ENCODE measurements around the gene MED14. TPM values are rescaled to one million over a fixed set of nuclear protein-coding genes. Genes with fewer than 3 reads are reported as not detected.
A peak's percentile ranks its signal among the peaks of the same experiment; 100 is the strongest.
"Not testable (repeated sequence)": the region's sequence is repeated elsewhere in the genome, so short reads cannot be mapped to it uniquely, and the experiment has no call there.

MED14 gene
- total RNA-seq: 10 to 100 TPM; 34.1 to 48.2 TPM

GRCh38 chrX:40735325-40736169, at the start of gene MED14:
MED14 (minus strand) TSS chrX:40735542; CDS start chrX:40735412, 130 bp downstream.
- DNase-seq (ENCODE audit: low spot score): peak; percentile 95
- Mint-ChIP-seq H3K4me1 (ENCODE audit: low read depth in 2 of 2) (peaks cover 29 to 33% of the 10 kb centered on the region in 2 donors), H3K27me3 (peaks cover 0 to 2% of the 10 kb centered on the region in 2 donors), H3K9me3 (no peaks in the 10 kb centered on the region), H3K27ac (peak within 1 kb of the TSS; percentile 92 to 96), H3K36me3 (no peaks in the 10 kb centered on the region), H3K4me3 (peak within 1 kb of the TSS; percentile 97)
- peak; percentile 96 for ATAC-seq

- no peak for DNase-seq (ENCODE audit: low spot score)
- no peaks in the 10 kb centered on the region for H3K4me1 Mint-ChIP-seq (ENCODE audit: low read depth in 2 of 2)
- no peaks in the 10 kb centered on the region for H3K9me3 Mint-ChIP-seq
- H3K27ac Mint-ChIP-seq: no peak overlapping the region
- no peaks in the 10 kb centered on the region for H3K36me3 Mint-ChIP-seq
- no peak for ATAC-seq
- H3K27me3 Mint-ChIP-seq: peaks cover 0 to 18% of the 10 kb centered on the region in 2 donors
- H3K4me3 Mint-ChIP-seq: no peak overlapping the region
Measured at GRCh38 chrX:40784516-40785151, 49.3 kb upstream of the MED14 start.

GRCh38 chrX:40782644-40783259, 47.4 kb upstream of the MED14 start:
- ATAC-seq: not testable (repeated sequence)
- H3K27me3 Mint-ChIP-seq: peaks cover 0 to 33% of the 10 kb centered on the region in 2 donors

GRCh38 chrX:40780951-40781350, 45.6 kb upstream of the MED14 start:
- H3K9me3 Mint-ChIP-seq: no peaks in the 10 kb centered on the region
- H3K4me3 Mint-ChIP-seq: no peak overlapping the region
- no peak overlapping the region for H3K27ac Mint-ChIP-seq
- ATAC-seq (peak in 1 of 2 donors; percentile 40), DNase-seq (ENCODE audit: low spot score) (no peak)
- no peaks in the 10 kb centered on the region for H3K4me1 Mint-ChIP-seq (ENCODE audit: low read depth in 2 of 2)
- peaks cover 0 to 29% of the 10 kb centered on the region in 2 donors for H3K27me3 Mint-ChIP-seq
- H3K36me3 Mint-ChIP-seq: no peaks in the 10 kb centered on the region

More at GRCh38 chrX:40782644-40783259, 47.4 kb upstream of the MED14 start:
- not testable (repeated sequence) for H3K27ac Mint-ChIP-seq; H3K4me1 Mint-ChIP-seq (ENCODE audit: low read depth in 2 of 2); H3K9me3 Mint-ChIP-seq; H3K4me3 Mint-ChIP-seq; H3K36me3 Mint-ChIP-seq; DNase-seq (ENCODE audit: low spot score)

GRCh38 chrX:40780082-40780481, 44.7 kb upstream of the MED14 start:
- no peaks in the 10 kb centered on the region for H3K36me3 Mint-ChIP-seq
- ATAC-seq: no peak
- peaks cover 0 to 33% of the 10 kb centered on the region in 2 donors for H3K27me3 Mint-ChIP-seq
- H3K9me3 Mint-ChIP-seq: no peaks in the 10 kb centered on the region
- DNase-seq (ENCODE audit: low spot score): no peak
- H3K27ac Mint-ChIP-seq: no peak overlapping the region
- no peaks in the 10 kb centered on the region for H3K4me1 Mint-ChIP-seq (ENCODE audit: low read depth in 2 of 2)
- H3K4me3 Mint-ChIP-seq: no peak overlapping the region

- ATAC-seq: no peak
- Mint-ChIP-seq H3K36me3 (no peaks in the 10 kb centered on the region), H3K4me1 (ENCODE audit: low read depth in 2 of 2) (no peaks in the 10 kb centered on the region), H3K4me3 (no peak overlapping the region), H3K27me3 (peaks cover 0 to 28% of the 10 kb centered on the region in 2 donors), H3K9me3 (no peaks in the 10 kb centered on the region), H3K27ac (no peak overlapping the region)
- DNase-seq (ENCODE audit: low spot score): no peak
Measured at GRCh38 chrX:40778861-40779575, 43.7 kb upstream of the MED14 start.

GRCh38 chrX:40773809-40774208, 38.5 kb upstream of the MED14 start:
- no peak overlapping the region for H3K4me3 Mint-ChIP-seq
- H3K9me3 Mint-ChIP-seq: no peaks in the 10 kb centered on the region
- ATAC-seq: no peak
- no peak overlapping the region for H3K27ac Mint-ChIP-seq
- H3K36me3 Mint-ChIP-seq: no peaks in the 10 kb centered on the region
- peaks cover 0 to 35% of the 10 kb centered on the region in 2 donors for H3K27me3 Mint-ChIP-seq
- DNase-seq (ENCODE audit: low spot score): no peak
- H3K4me1 Mint-ChIP-seq (ENCODE audit: low read depth in 2 of 2): no peaks in the 10 kb centered on the region

- no peaks in the 10 kb centered on the region for H3K36me3 Mint-ChIP-seq
- no peaks in the 10 kb centered on the region for H3K4me1 Mint-ChIP-seq (ENCODE audit: low read depth in 2 of 2)
- peaks cover 0 to 29% of the 10 kb centered on the region in 2 donors for H3K27me3 Mint-ChIP-seq
- H3K9me3 Mint-ChIP-seq: no peaks in the 10 kb centered on the region
- no peak overlapping the region for H3K4me3 Mint-ChIP-seq
- no peak for ATAC-seq
- DNase-seq (ENCODE audit: low spot score): no peak
- no peak overlapping the region for H3K27ac Mint-ChIP-seq
Measured at GRCh38 chrX:40773188-40773587, 37.8 kb upstream of the MED14 start.

- H3K36me3 Mint-ChIP-seq: no peaks in the 10 kb centered on the region
Measured at GRCh38 chrX:40772290-40772689, 36.9 kb upstream of the MED14 start.

GRCh38 chrX:40761762-40762161, 26.4 kb upstream of the MED14 start:
- Mint-ChIP-seq H3K27me3 (peaks cover 0 to 22% of the 10 kb centered on the region in 2 donors), H3K4me3 (no peak overlapping the region), H3K9me3 (no peaks in the 10 kb centered on the region), H3K36me3 (no peaks in the 10 kb centered on the region), H3K4me1 (ENCODE audit: low read depth in 2 of 2) (peaks cover 3 to 6% of the 10 kb centered on the region in 2 donors), H3K27ac (no peak overlapping the region)
- ATAC-seq (no peak), DNase-seq (ENCODE audit: low spot score) (no peak)

More at GRCh38 chrX:40772290-40772689, 36.9 kb upstream of the MED14 start:
- no peak for ATAC-seq
- no peak overlapping the region for H3K27ac Mint-ChIP-seq
- DNase-seq (ENCODE audit: low spot score): no peak
- H3K27me3 Mint-ChIP-seq: peaks cover 0 to 24% of the 10 kb centered on the region in 2 donors
- no peaks in the 10 kb centered on the region for H3K9me3 Mint-ChIP-seq
- H3K4me1 Mint-ChIP-seq (ENCODE audit: low read depth in 2 of 2): no peaks in the 10 kb centered on the region
- H3K4me3 Mint-ChIP-seq: no peak overlapping the region

GRCh38 chrX:40759374-40759773, 24.0 kb upstream of the MED14 start:
- Mint-ChIP-seq H3K4me3 (no peak overlapping the region), H3K4me1 (ENCODE audit: low read depth in 2 of 2) (peaks cover 3 to 6% of the 10 kb centered on the region in 2 donors), H3K36me3 (no peaks in the 10 kb centered on the region)

GRCh38 chrX:40757058-40757457, 21.7 kb upstream of the MED14 start:
- no peaks in the 10 kb centered on the region for H3K9me3 Mint-ChIP-seq
- DNase-seq (ENCODE audit: low spot score): no peak
- H3K27me3 Mint-ChIP-seq: peaks cover 12 to 23% of the 10 kb centered on the region in 2 donors
- no peak overlapping the region for H3K4me3 Mint-ChIP-seq
- peaks cover 3 to 6% of the 10 kb centered on the region in 2 donors for H3K4me1 Mint-ChIP-seq (ENCODE audit: low read depth in 2 of 2)
- no peak for ATAC-seq
- H3K27ac Mint-ChIP-seq: no peak overlapping the region
- H3K36me3 Mint-ChIP-seq: peaks cover 2% of the 10 kb centered on the region

More at GRCh38 chrX:40759374-40759773, 24.0 kb upstream of the MED14 start:
- H3K27ac Mint-ChIP-seq: no peak overlapping the region
- H3K9me3 Mint-ChIP-seq: no peaks in the 10 kb centered on the region
- DNase-seq (ENCODE audit: low spot score): no peak
- H3K27me3 Mint-ChIP-seq: peaks cover 0 to 12% of the 10 kb centered on the region in 2 donors
- ATAC-seq: no peak

All from natural killer cell treated with Interleukin-12 subunit alpha and Interleukin-12 subunit beta and Interleukin-15 and Interleukin-18, amount 100 ng/mL, for 72 hours (primary cell).